Activated T-cell treated with anti-CD3 and anti-CD28 coated beads, Interleukin-2, amount 50 U/mL, for 72 hours (primary cell): Measurements from ENCODE around the gene SEMA4A. TPM values are rescaled to one million over a fixed set of nuclear protein-coding genes. Genes with fewer than 3 reads are reported as not detected.

Experiments
- ATAC-seq, 2 donors: fragments of 150-1000 bp; cut with Tn5 transposase; replicated peaks in 1 of 2; 2 replicates each; pipeline ENCODE4 v1.10.0; 2021; ENCODE audit warnings: moderate library complexity in 2 of 2, mild to moderate bottlenecking in 1 of 2
- DNase-seq, 2 donors: peaks; one replicate each; pipeline ENCODE4 v3.0.0; 2021 to 2022; ENCODE audit warnings: mixed read lengths in 1 of 2
- H3K27ac Mint-ChIP-seq: one replicate; pipeline ENCODE4 v1.8.0; 2022; ENCODE audit warnings: mild to moderate bottlenecking, moderate library complexity, mixed read lengths
- H3K27me3 Mint-ChIP-seq: one replicate; pipeline ENCODE4 v1.8.0; 2022; ENCODE audit warnings: low read depth, mixed read lengths
- H3K36me3 Mint-ChIP-seq, 2 donors: one replicate each; pipeline ENCODE4 v1.8.0; 2022; ENCODE audit warnings: mixed read lengths in 2 of 2, mild to moderate bottlenecking in 1 of 2; ENCODE audit not compliant: insufficient read depth in 2 of 2
- H3K4me1 Mint-ChIP-seq: one replicate; pipeline ENCODE4 v1.8.0; 2022; ENCODE audit warnings: low read depth, mixed read lengths
- H3K4me3 Mint-ChIP-seq, 2 donors: one replicate each; pipeline ENCODE4 v1.8.0; 2022; ENCODE audit warnings: mild to moderate bottlenecking in 2 of 2, mixed read lengths in 2 of 2, moderate library complexity in 2 of 2
- H3K9me3 Mint-ChIP-seq, 2 donors: one replicate each; pipeline ENCODE4 v1.8.0; 2022; ENCODE audit warnings: mixed read lengths in 2 of 2
- total RNA-seq, 2 donors: library from RNA; stranded (reverse); gene quantifications; one replicate each; pipeline ENCODE4 v1.2.3, GENCODE V29; 2022

SEMA4A gene
- total RNA-seq, 2 donors from 2014 or later, result 63.7 to 80.3 TPM

- H3K4me1 Mint-ChIP-seq, result peaks cover 88% of the 10 kb centered on the region
- H3K27me3 Mint-ChIP-seq, result no peaks in the 10 kb centered on the region
- H3K27ac Mint-ChIP-seq, result no peak overlapping the region
- no peak overlapping the region for H3K4me3 Mint-ChIP-seq
- peaks cover 0 to 3% of the 10 kb centered on the region in 2 donors for H3K36me3 Mint-ChIP-seq
- no peaks in the 10 kb centered on the region for H3K9me3 Mint-ChIP-seq
- DNase-seq, result no peak
- no peak for ATAC-seq
These were observed 3.7 kb upstream of the SEMA4A start for GRCh38 chr1:156149374-156150332.

- ATAC-seq (no peak), DNase-seq (no peak)
- H3K4me1 Mint-ChIP-seq, result peaks cover 95% of the 10 kb centered on the region
- peaks cover 0 to 4% of the 10 kb centered on the region in 2 donors for H3K36me3 Mint-ChIP-seq
- no peaks in the 10 kb centered on the region for H3K27me3 Mint-ChIP-seq
- no peaks in the 10 kb centered on the region for H3K9me3 Mint-ChIP-seq
- H3K4me3 Mint-ChIP-seq, result no peak overlapping the region
- no peak overlapping the region for H3K27ac Mint-ChIP-seq
These were observed 2.9 kb upstream of the SEMA4A start for GRCh38 chr1:156150333-156151011.

- DNase-seq, result no peak
- ATAC-seq, result no peak
- H3K4me1 Mint-ChIP-seq, result peaks cover 95% of the 10 kb centered on the region
- H3K4me3 Mint-ChIP-seq, result no peak overlapping the region
- no peaks in the 10 kb centered on the region for H3K9me3 Mint-ChIP-seq
- no peaks in the 10 kb centered on the region for H3K27me3 Mint-ChIP-seq
- peaks cover 0 to 8% of the 10 kb centered on the region in 2 donors for H3K36me3 Mint-ChIP-seq
- H3K27ac Mint-ChIP-seq, result no peak overlapping the region
These were observed 2.2 kb upstream of the SEMA4A start for GRCh38 chr1:156151093-156151688.

GRCh38 chr1:156152628-156153027 is 757 bp upstream of the SEMA4A start:
- Mint-ChIP-seq H3K27me3 (no peaks in the 10 kb centered on the region), H3K4me1 (peaks cover 97% of the 10 kb centered on the region), H3K9me3 (no peaks in the 10 kb centered on the region), H3K4me3 (peak overlapping the region; percentile 82 to 97), H3K36me3 (peaks cover 2 to 19% of the 10 kb centered on the region in 2 donors), H3K27ac (peak overlapping the region; percentile 10)
- no peak for DNase-seq
- no peak for ATAC-seq

GRCh38 chr1:156154317-156154749 is 948 bp downstream of the SEMA4A start:
- DNase-seq, result peak; percentile 77 to 85
- Mint-ChIP-seq H3K4me3 (peak overlapping the region; percentile 82 to 97), H3K27me3 (no peaks in the 10 kb centered on the region), H3K36me3 (peaks cover 5 to 31% of the 10 kb centered on the region in 2 donors), H3K27ac (peak overlapping the region; percentile 68), H3K9me3 (no peaks in the 10 kb centered on the region), H3K4me1 (peaks cover 97% of the 10 kb centered on the region)
- peak; percentile 92 to 95 for ATAC-seq

GRCh38 chr1:156155756-156156510 is 2.5 kb downstream of the SEMA4A start:
- Mint-ChIP-seq H3K4me3 (peak overlapping the region; percentile 82 to 97), H3K4me1 (peaks cover 98% of the 10 kb centered on the region), H3K36me3 (peaks cover 6 to 36% of the 10 kb centered on the region in 2 donors), H3K27ac (peak overlapping the region; percentile 31), H3K27me3 (no peaks in the 10 kb centered on the region), H3K9me3 (no peaks in the 10 kb centered on the region)
- DNase-seq (no peak), ATAC-seq (no peak)

GRCh38 chr1:156157506-156157905 is 4.1 kb downstream of the SEMA4A start:
- peaks cover 95% of the 10 kb centered on the region for H3K4me1 Mint-ChIP-seq
- H3K9me3 Mint-ChIP-seq, result no peaks in the 10 kb centered on the region
- peaks cover 8 to 46% of the 10 kb centered on the region in 2 donors for H3K36me3 Mint-ChIP-seq
- no peak for DNase-seq
- peak overlapping the region; percentile 77 for H3K27ac Mint-ChIP-seq
- H3K4me3 Mint-ChIP-seq, result peak overlapping the region; percentile 67 to 88
- no peak for ATAC-seq
- no peaks in the 10 kb centered on the region for H3K27me3 Mint-ChIP-seq

- Mint-ChIP-seq H3K27ac (peak overlapping the region; percentile 77), H3K4me1 (peaks cover 93% of the 10 kb centered on the region), H3K27me3 (no peaks in the 10 kb centered on the region), H3K4me3 (peak overlapping the region; percentile 67 to 88), H3K9me3 (no peaks in the 10 kb centered on the region), H3K36me3 (peaks cover 9 to 48% of the 10 kb centered on the region in 2 donors)
- no peak for ATAC-seq
- DNase-seq, result no peak
These were observed 4.6 kb downstream of the SEMA4A start for GRCh38 chr1:156157966-156158365.

GRCh38 chr1:156160000-156160742 is 6.8 kb downstream of the SEMA4A start:
- ATAC-seq, result no peak
- peaks cover 89% of the 10 kb centered on the region for H3K4me1 Mint-ChIP-seq
- peak overlapping the region; percentile 67 to 88 for H3K4me3 Mint-ChIP-seq
- DNase-seq, result no peak
- no peaks in the 10 kb centered on the region for H3K27me3 Mint-ChIP-seq
- H3K9me3 Mint-ChIP-seq, result peaks cover 0 to 2% of the 10 kb centered on the region in 2 donors
- H3K27ac Mint-ChIP-seq, result peak overlapping the region; percentile 74
- H3K36me3 Mint-ChIP-seq, result peaks cover 17 to 56% of the 10 kb centered on the region in 2 donors

- H3K27me3 Mint-ChIP-seq, result no peaks in the 10 kb centered on the region
- DNase-seq (peak; percentile 82 to 83), ATAC-seq (peak; percentile 82 to 83)
- peaks cover 2 to 3% of the 10 kb centered on the region in 2 donors for H3K9me3 Mint-ChIP-seq
- H3K36me3 Mint-ChIP-seq, result peaks cover 20 to 61% of the 10 kb centered on the region in 2 donors
- peak overlapping the region; percentile 74 for H3K27ac Mint-ChIP-seq
- peaks cover 89% of the 10 kb centered on the region for H3K4me1 Mint-ChIP-seq
- peak overlapping the region; percentile 67 to 88 for H3K4me3 Mint-ChIP-seq
These were observed 7.4 kb downstream of the SEMA4A start for GRCh38 chr1:156160743-156161171.

- Mint-ChIP-seq H3K27ac (peak overlapping the region; percentile 99), H3K27me3 (no peaks in the 10 kb centered on the region), H3K4me1 (peaks cover 77% of the 10 kb centered on the region), H3K36me3 (peaks cover 24 to 60% of the 10 kb centered on the region in 2 donors), H3K9me3 (peaks cover 2 to 3% of the 10 kb centered on the region in 2 donors), H3K4me3 (peak overlapping the region; percentile 86 to 92)
- ATAC-seq, result no peak
- DNase-seq, result no peak
These were observed 9.1 kb downstream of the SEMA4A start for GRCh38 chr1:156162430-156163037.
